HG03097 (cell line): ENCODE data around the gene WDR13.
"Not testable (repeated sequence)": the region's sequence is repeated elsewhere in the genome, so short reads cannot be mapped to it uniquely, and the experiment has no call there.

ENCODE experiments used
- ATAC-seq: cut with Tn5 transposase; IDR thresholded peaks from one replicate; pipeline ENCODE4 v1.9.1; 2021; ENCODE audit not compliant: unreplicated experiment, low FRiP score

Gene WDR13

DNA sequence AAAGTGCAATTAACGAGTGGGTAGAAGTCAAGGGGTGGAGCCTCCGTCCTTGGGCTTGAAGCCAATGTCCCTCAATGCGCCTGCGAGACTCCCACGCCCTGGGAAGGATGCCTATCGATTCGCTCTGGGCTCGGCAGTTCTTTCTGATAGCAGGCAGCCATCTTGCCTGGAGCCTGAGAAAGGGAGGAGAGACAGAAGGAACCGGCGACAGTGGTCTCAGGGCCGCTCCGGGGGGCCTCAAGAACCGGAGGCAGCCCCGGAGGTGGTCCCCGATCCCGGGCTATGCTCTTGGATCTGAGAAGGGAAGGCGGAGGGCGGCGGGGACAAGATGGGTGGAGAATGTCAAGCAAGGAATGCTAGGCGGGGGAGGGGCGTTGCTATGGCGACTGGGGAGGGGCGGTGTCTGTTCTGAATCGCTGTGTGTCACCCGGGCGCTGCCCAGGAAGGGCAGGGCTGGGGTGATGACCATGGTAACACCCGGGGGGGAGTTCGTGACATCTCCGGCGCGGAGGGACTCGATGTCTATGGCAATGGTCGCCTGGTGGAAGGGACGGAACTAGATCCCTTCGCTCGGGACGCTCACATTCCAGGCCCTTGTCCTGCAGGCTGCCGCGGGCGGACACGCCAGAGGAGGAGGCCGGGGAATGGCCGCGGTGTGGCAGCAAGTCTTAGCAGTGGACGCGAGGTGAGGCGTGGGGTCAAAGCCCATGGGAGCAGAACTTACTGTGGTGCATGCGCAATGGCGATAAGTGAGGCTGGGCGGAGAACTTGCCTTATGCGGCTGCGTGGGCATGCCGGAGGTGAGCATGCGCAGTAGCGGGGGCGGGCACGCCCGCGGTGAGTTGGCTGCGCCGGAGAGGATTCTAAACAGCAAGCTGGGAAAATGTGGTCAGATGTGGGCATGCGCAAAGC, at the start of gene WDR13:
TSS of gene WDR13 (plus strand) at position 140 of the 912 bp plus-strand sequence. CDS start at position 645, 505 bp downstream.
- peak; percentile 67 for ATAC-seq

DNA sequence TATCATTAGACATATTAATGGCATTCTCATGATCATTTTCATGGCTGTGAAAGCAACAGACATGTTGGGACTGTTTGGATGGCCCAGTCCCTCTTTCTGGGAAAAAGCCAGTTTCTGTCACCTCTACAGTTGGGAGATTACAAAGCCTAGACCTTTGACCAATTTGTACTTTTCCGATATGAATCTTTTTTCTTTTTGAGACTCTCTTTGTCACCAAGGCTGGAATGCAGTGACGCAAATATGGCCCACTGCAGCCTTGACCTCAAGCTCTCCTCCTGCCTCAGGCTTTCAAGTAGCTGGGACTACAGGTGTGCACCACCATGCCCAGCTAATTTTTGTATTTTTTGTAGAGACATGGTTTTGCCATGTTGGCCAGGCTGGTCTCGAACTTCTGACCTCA, 48.4 kb upstream of the WDR13 start:
- ATAC-seq = no peak

DNA sequence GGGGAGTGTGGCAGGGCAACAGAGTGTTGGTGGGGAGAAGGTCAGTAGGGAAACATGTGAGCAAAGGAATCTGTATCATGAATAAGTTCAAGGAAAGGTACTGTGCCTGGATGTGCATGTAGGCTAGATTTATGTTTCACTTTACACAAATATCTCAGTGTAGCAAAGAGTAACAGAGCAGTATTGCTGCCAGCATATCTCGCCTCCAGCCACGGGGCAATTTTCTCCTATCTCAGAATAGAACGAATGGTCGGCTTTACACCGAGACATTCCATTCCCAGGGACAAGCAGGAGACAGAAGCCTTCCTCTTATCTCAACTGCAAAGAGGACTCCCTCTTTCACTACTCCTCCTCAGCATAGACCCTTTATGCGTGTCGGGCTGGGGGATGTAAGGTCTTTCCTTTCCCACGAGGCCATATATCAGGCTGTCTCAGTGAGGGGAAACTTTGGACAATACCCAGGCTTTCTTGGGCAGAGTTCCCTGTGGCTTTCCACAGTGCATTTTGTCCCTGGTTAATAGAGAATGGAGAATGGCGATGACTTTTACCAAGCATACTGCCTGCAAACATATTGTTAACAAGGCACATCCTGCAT, 41.5 kb upstream of the WDR13 start:
- not testable (repeated sequence) for ATAC-seq

DNA sequence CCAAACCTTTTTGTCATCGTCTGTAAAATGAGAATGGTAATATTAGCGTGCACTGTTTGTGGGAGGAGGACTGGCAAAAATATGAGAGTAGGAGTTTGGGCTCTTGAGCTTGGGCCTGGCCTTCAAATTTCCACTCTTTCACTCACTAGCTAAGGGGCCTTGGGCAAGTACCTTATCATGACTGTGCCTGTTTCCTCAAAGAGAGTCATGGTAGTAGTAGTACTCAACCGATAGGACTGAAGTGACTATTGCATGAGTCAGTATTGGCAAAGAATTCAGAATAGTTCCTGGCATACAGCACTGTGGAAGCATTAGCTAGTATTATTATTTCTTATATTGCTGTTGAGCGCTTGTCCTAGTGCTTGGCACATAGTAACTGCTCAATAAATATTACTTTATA, 39.0 kb upstream of the WDR13 start:
- no peak for ATAC-seq

DNA sequence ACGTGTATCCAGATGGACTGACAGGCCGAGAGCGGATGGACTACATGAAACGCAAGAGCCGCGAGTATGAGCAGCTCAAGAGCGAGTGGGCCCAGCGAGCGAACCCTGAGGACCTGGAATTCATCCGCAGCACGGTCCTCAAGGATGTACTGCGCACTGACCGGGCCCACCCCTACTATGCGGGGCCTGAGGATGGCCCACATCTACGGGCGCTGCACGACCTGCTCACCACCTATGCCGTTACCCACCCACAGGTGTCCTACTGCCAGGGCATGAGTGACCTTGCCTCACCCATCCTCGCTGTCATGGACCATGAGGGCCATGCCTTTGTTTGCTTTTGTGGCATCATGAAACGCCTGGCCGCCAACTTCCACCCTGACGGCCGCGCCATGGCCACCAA, 37.7 kb upstream of the WDR13 start:
- ATAC-seq = no peak

- ATAC-seq = no peak
Measured at GRCh38 chrX:48560056-48560455, 37.2 kb upstream of the WDR13 start.

DNA sequence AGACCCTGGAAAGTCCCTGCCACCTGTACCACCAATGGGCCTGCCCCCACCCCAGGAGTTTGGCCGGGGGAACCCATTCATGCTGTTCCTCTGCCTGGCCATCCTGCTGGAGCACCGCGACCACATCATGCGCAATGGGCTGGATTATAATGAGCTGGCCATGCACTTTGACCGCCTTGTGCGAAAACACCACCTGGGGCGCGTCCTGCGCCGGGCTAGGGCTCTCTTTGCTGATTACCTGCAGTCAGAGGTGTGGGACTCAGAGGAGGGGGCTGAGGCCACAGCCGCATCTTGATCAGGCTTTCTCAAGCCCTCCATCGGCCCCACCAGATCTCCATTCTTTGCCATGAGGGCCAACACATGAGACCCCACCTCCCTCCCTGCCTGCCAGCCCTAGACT, 36.6 kb upstream of the WDR13 start:
- no peak for ATAC-seq

DNA sequence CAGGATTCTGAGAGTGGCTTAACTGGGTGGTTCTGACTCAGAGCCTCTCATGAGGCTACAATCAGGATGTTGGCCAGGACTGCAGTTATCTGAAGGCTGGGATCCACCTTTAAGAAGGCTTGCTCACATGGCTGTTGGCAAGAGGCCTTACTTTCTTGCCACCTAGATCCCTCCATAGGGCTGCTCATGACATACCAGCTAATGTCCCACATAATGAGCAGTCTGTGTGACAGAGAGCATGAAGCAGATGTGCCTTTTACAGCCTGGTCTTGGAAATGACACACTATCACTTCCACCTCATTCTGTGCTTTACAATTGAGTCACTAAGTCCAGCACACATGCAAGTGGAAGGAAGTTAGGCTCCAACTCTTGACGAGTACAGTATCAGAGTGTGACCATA, 27.3 kb upstream of the WDR13 start:
- ATAC-seq = no peak

DNA sequence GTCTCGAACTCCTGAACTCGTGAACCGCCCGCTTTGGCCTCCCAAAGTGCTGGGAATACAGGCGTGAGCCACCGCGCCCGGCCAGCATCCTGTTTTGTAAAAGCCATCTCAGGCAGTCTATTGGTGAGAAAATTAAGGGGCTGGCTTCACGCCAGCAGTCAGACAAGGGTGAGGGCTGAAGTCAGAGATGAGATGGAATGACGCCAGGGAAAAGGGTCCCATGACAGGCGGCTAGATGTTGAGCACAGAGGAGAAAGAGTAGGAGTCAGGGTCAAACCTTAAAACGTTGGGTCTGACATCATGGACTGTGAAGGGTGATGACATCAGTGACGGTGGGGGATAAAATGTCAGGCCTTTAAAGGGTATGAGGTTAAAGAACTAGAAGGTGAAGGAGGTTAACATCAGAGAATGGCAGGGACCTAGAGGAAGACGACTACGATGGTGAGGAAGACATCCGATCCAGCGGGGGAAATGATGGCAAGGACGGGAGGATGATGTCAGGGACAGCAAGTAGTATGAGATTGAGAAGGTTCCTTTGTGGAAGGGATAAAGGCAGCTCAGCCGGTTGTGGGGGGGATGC, 23.5 kb upstream of the WDR13 start:
- ATAC-seq = no peak

GRCh38 chrX:48574270-48575266, 22.7 kb upstream of the WDR13 start, which contains the start of gene RBM3:
Gene RBM3, plus strand, starts transcription at chrX:48574484. Its CDS starts 697 bp downstream, at chrX:48575181.
- ATAC-seq = peak; percentile 76

DNA sequence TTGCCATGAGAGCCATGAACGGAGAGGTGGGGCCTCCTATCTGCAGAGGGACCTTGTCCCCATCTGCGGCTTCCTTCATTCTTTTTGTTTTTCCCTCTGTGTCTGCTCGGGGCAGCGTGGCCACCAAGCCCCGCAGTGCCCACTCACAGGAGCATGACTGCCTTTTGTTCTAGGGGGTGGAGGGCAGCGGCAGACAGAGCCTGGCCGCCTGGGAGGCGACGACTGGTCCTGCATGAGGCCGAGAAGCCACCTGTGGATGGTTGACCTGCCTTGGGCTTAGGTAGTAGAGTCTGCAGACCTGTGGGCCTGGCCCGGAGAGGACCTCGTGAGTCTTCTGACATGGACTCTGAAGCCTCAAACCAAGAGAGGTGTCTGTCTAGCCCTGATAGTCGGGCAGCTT, 21.6 kb upstream of the WDR13 start:
- no peak for ATAC-seq

GRCh38 chrX:48576108-48576507, 21.2 kb upstream of the WDR13 start:
- no peak for ATAC-seq

GRCh38 chrX:48578661-48579128, 18.6 kb upstream of the WDR13 start:
- no peak for ATAC-seq

DNA sequence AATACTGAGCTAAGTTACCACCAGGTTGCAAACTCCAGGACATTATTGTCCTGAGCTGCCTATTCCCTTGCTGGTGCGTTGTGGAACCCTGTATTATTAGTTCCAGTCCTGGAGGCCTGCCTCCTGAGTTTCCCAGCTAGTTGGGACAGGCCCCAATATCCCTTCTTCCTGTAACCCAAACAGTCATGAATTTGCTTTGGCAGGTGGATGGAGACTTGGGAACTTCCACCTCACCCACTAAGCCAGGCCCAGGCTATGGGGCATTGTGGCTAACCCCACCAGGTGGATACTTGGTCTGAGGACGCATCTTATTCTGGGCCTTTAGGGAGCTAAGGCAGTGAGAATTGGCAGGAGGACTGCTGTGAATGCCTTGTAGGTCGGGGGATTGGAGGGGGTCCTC, 18.0 kb upstream of the WDR13 start:
- ATAC-seq = no peak

GRCh38 chrX:48580662-48581061, 16.6 kb upstream of the WDR13 start:
- ATAC-seq = no peak

DNA sequence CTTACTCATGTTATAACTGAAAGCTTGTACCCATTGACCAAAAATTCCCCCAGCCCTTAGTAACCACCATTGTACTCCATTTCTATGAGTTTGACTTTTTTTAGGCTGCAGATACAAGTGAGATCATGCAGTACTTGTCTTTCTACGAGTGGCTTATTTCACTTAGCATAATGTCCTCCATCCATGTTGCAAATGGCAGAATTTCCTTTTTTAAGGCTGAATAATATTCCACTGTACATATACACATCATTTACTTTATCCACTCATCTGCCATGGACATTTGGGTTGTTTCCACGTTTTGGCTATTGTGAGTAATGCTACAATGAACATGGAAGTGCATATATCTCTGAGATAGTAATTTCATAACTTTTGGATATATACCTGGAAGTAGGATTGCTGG, 12.6 kb upstream of the WDR13 start:
- no peak for ATAC-seq

DNA sequence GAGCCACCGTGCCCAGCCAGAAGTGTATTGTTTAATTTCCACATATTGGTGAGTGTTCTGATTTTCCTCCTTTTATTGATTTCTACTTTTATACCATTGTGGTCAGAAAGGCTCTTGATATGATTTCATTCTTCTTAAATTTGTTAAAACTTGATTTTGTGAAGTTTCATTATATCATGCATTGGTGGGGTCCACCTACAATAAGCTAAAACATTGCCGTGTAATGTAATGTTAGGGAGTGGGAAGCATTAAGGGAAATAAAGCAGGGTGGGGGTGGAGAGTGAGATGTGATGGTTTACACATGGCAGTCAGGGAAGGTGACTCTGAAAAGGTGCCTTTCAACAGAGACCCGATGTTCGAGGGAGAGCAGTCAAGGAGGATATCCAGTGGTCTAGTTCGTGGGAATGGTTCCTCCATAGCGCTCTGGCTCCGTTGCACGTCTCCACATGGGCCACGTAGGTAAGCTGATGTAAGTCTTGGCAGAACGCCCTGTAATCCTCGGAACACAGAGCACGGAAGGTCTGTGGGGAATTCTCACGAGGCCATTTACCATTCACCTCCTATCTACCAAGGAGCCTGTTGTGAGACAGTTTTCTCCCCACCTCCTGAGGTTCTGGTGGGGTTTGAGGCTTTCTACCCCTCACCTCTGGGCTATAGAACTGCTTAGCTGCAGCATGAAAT, 7.7 kb upstream of the WDR13 start:
- no peak for ATAC-seq

GRCh38 chrX:48590203-48591103, 6.8 kb upstream of the WDR13 start:
- ATAC-seq = no peak
